CD4-positive, alpha-beta T cell treated with Interleukin-4 for 1 hour (primary cell): ENCODE results near the gene SLBP.
A peak's percentile ranks its signal among the peaks of the same experiment; 100 is the strongest.

Experiments
- DNase-seq, 2 donors: peaks; one replicate each; pipeline ENCODE4 v3.0.0-alpha.2; 2020 to 2022

Gene SLBP

GRCh38 chr4:1748465-1748995 is 36.4 kb upstream of the SLBP start:
- DNase-seq = peak; percentile 69 to 73

GRCh38 chr4:1747603-1747967 is 35.5 kb upstream of the SLBP start:
- DNase-seq = no peak

GRCh38 chr4:1746919-1747602 is 34.9 kb upstream of the SLBP start:
- DNase-seq = no peak

GRCh38 chr4:1746265-1746691 is 34.2 kb upstream of the SLBP start:
- DNase-seq = peak; percentile 76 to 81

GRCh38 chr4:1745697-1746096 is 33.6 kb upstream of the SLBP start:
- no peak for DNase-seq

GRCh38 chr4:1745165-1745564 is 33.0 kb upstream of the SLBP start:
- no peak for DNase-seq

- no peak for DNase-seq
Observed at GRCh38 chr4:1744552-1744951, 32.4 kb upstream of the SLBP start.

GRCh38 chr4:1743975-1744374 is 31.9 kb upstream of the SLBP start:
- DNase-seq = no peak

- no peak for DNase-seq
Observed at GRCh38 chr4:1743551-1743950, 31.4 kb upstream of the SLBP start.

- DNase-seq = no peak
Observed at GRCh38 chr4:1741208-1741607, 29.1 kb upstream of the SLBP start.

- DNase-seq = no peak
Observed at GRCh38 chr4:1740021-1740545, 28.0 kb upstream of the SLBP start.

GRCh38 chr4:1739358-1739757 is 27.2 kb upstream of the SLBP start:
- DNase-seq = no peak

GRCh38 chr4:1738410-1738809 is 26.3 kb upstream of the SLBP start:
- DNase-seq = no peak

- DNase-seq = no peak
Observed at GRCh38 chr4:1737666-1738065, 25.5 kb upstream of the SLBP start.

- no peak for DNase-seq
Observed at GRCh38 chr4:1736812-1737211, 24.7 kb upstream of the SLBP start.

- no peak for DNase-seq
Observed at GRCh38 chr4:1735215-1735614, 23.1 kb upstream of the SLBP start.

- no peak for DNase-seq
Observed at GRCh38 chr4:1732911-1733310, 20.8 kb upstream of the SLBP start.

GRCh38 chr4:1731180-1731579 is 19.1 kb upstream of the SLBP start:
- DNase-seq = no peak

GRCh38 chr4:1730532-1731135 is 18.5 kb upstream of the SLBP start:
- no peak for DNase-seq

GRCh38 chr4:1728061-1728980 is 16.2 kb upstream of the SLBP start:
- DNase-seq = no peak

- DNase-seq = peak in 1 of 2 donors; percentile 54
Observed at GRCh38 chr4:1727117-1728031, 15.3 kb upstream of the SLBP start.
